GM23338 (cell line): Measurements from ENCODE around the gene PHF24. TPM values are rescaled to one million over a fixed set of nuclear protein-coding genes. Genes with fewer than 3 reads are reported as not detected.

Experiments used
- ATAC-seq: fragments of 200-7000 bp; cut with Tn5 transposase; 3 replicates; pipeline ENCODE4 v1.9.1; 2020
- DNase-seq: peaks from one replicate; pipeline ENCODE4 v3.0.0-alpha.2; 2015; ENCODE audit warnings: low spot score
- H2AFZ ChIP-seq: fragments of 200-600 bp; sonication (generic); 2 replicates; pipeline ENCODE4 v1.8.0; 2016; ENCODE audit warnings: antibody characterized with exemption, mild to moderate bottlenecking, moderate library complexity
- H3F3A ChIP-seq: fragments of 200-600 bp; sonication (generic); replicated peaks from 2 replicates; pipeline ENCODE4 v1.8.0; 2017; ENCODE audit warnings: antibody characterized with exemption, mixed run types, low read depth
- H3K27ac ChIP-seq: fragments of 200-600 bp; sonication (generic); 2 replicates; pipeline ENCODE4 v1.6.1; 2016; ENCODE audit warnings: low read depth
- H3K27me3 ChIP-seq: fragments of 200-600 bp; sonication (generic); 2 replicates; pipeline ENCODE4 v1.8.0; 2016; ENCODE audit warnings: mild to moderate bottlenecking, mixed run types, moderate library complexity; ENCODE audit not compliant: insufficient read depth
- H3K36me3 ChIP-seq: fragments of 200-600 bp; sonication (generic); 2 replicates; pipeline ENCODE4 v1.8.0; 2016; ENCODE audit warnings: mild to moderate bottlenecking; ENCODE audit not compliant: insufficient read depth
- H3K4me1 ChIP-seq: fragments of 200-600 bp; sonication (generic); 2 replicates; pipeline ENCODE4 v1.8.0; 2016; ENCODE audit warnings: mild to moderate bottlenecking, moderate library complexity; ENCODE audit not compliant: insufficient read depth
- H3K4me2 ChIP-seq: fragments of 200-600 bp; sonication (generic); 2 replicates; pipeline ENCODE4 v1.7.1; 2017; ENCODE audit warnings: mixed run types
- H3K4me3 ChIP-seq: fragments of 200-600 bp; sonication (generic); 2 replicates; pipeline ENCODE4 v1.6.1; 2016; ENCODE audit warnings: mixed run types
- H3K79me2 ChIP-seq: fragments of 200-600 bp; sonication (generic); replicated peaks from 2 replicates; pipeline ENCODE4 v1.8.0; 2017; ENCODE audit warnings: mild to moderate bottlenecking; ENCODE audit not compliant: insufficient read depth
- H3K9me2 ChIP-seq: fragments of 200-600 bp; sonication (generic); 2 replicates; pipeline ENCODE4 v1.8.0; 2017; ENCODE audit not compliant: insufficient read depth
- H4K20me1 ChIP-seq: fragments of 200-600 bp; sonication (generic); replicated peaks from 2 replicates; pipeline ENCODE4 v1.8.0; 2017; ENCODE audit warnings: mild to moderate bottlenecking; ENCODE audit not compliant: insufficient read depth
- H3K27ac Mint-ChIP-seq: 2 replicates; pipeline ENCODE4 v1.8.0; 2020; ENCODE audit warnings: inconsistent platforms, mild to moderate bottlenecking, moderate library complexity, mixed read lengths
- H3K27me3 Mint-ChIP-seq: 3 replicates; pipeline ENCODE4 v1.8.0; 2022; ENCODE audit warnings: low read depth, mild to moderate bottlenecking, moderate library complexity, mixed read lengths, inconsistent platforms; ENCODE audit not compliant: insufficient read depth, poor library complexity
- H3K36me3 Mint-ChIP-seq: 3 replicates; pipeline ENCODE4 v1.8.0; 2021; ENCODE audit warnings: low read depth, mild to moderate bottlenecking, inconsistent platforms, moderate library complexity, mixed read lengths
- H3K4me1 Mint-ChIP-seq: 3 replicates; pipeline ENCODE4 v1.8.0; 2020; ENCODE audit warnings: mild to moderate bottlenecking, inconsistent platforms, mixed read lengths
- H3K4me3 Mint-ChIP-seq: 3 replicates; pipeline ENCODE4 v1.8.0; 2021; ENCODE audit warnings: moderate library complexity, mild to moderate bottlenecking, inconsistent platforms, mixed read lengths
- H3K9me3 Mint-ChIP-seq: 3 replicates; pipeline ENCODE4 v1.8.0; 2020; ENCODE audit warnings: moderate library complexity, mild to moderate bottlenecking, inconsistent platforms, mixed read lengths
- CTCF ChIP-seq, 2 experiments: fragments of 200-600 bp in 1 of 2; sonication (generic) in 1 of 2; conservative IDR thresholded peaks; 2 replicates each; pipeline versions ENCODE4 v1.5.1 to v1.6.1; 2016 to 2017; ENCODE audit warnings: antibody characterized with exemption in 2 of 2, low read depth in 2 of 2, mild to moderate bottlenecking in 2 of 2, moderate library complexity in 1 of 2
- ETS1 ChIP-seq: IDR thresholded peaks from 2 replicates; pipeline ENCODE4 v1.6.1; 2016; ENCODE audit warnings: antibody characterized with exemption
- NANOG ChIP-seq: IDR thresholded peaks from 2 replicates; pipeline ENCODE4 v1.6.1; 2016; ENCODE audit warnings: antibody characterized with exemption, borderline replicate concordance
- POLR2AphosphoS5 ChIP-seq: IDR thresholded peaks from 2 replicates; pipeline ENCODE4 v1.6.1; 2016; ENCODE audit warnings: antibody characterized with exemption, low read depth
- REST ChIP-seq: IDR thresholded peaks from one replicate; pipeline ENCODE4 v1.6.1; 2018; ENCODE audit warnings: antibody characterized with exemption; ENCODE audit not compliant: unreplicated experiment
- ZNF114 ChIP-seq: fragments of 250-450 bp; sonication (Bioruptor Pico); IDR thresholded peaks from 2 replicates; pipeline ENCODE4 v1.5.0; 2020; ENCODE audit warnings: mild to moderate bottlenecking, moderate library complexity
- polyA plus RNA-seq: library from polyadenylated mRNA; unstranded; fragments of >200 nt; fragmentation: Nextera tagmentation; extraction: Ambion mirVana; gene quantifications from 2 replicates; pipeline ENCODE4 v1.2.1, GENCODE V29; 2016
- total RNA-seq: library from RNA; depleted of rRNA; stranded (reverse); fragments of >200 nt; shearing (Covaris generic); gene quantifications from 2 replicates; pipeline ENCODE4 v1.2.3, GENCODE V29; 2014

PHF24 gene
- total and polyA plus RNA-seq, 2 experiments from 2014 or later, result 0.05 to 0.14 TPM

GRCh38 chr9:35001285-35001677 lies 43.2 kb downstream of the PHF24 start:
- no peaks in the 10 kb centered on the region; the same call in 2 of the 3 replicates for H3K9me3 Mint-ChIP-seq

GRCh38 chr9:35001803-35002502 lies 43.9 kb downstream of the PHF24 start:
- peaks cover 3% of the 10 kb centered on the region; the same call in 1 of the 2 replicates for H3K36me3 ChIP-seq
- H3F3A ChIP-seq, result no peaks in the 10 kb centered on the region
- Mint-ChIP-seq H3K4me1 (peaks cover 44% of the 10 kb centered on the region), H3K9me3 (no peaks in the 10 kb centered on the region; the same call in 2 of the 3 replicates), H3K27ac (no peak overlapping the region), H3K27me3 (peaks cover 9% of the 10 kb centered on the region), H3K36me3 (peaks cover 11% of the 10 kb centered on the region), H3K4me3 (no peak overlapping the region)
- H3K9me2 ChIP-seq, result 0 out of 2 replicates have a peak, but pooled peaks cover 20% of the 10 kb centered on the region
- H3K27me3 ChIP-seq, result no peaks in the 10 kb centered on the region
- H3K4me3 ChIP-seq, result no peak overlapping the region
- no peaks in the 10 kb centered on the region for H4K20me1 ChIP-seq
- H3K4me1 ChIP-seq, result peaks cover 19% of the 10 kb centered on the region; the same call in 1 of the 2 replicates
- ATAC-seq (no peak), DNase-seq (no peak)
- no peaks in the 10 kb centered on the region for H3K79me2 ChIP-seq
- no peak overlapping the region for H2AFZ ChIP-seq
- no peak overlapping the region for H3K27ac ChIP-seq
- no peak overlapping the region for H3K4me2 ChIP-seq
- TF ChIP-seq REST, result no peak

More at GRCh38 chr9:35001285-35001677, 43.2 kb downstream of the PHF24 start:
- no peak overlapping the region for H3K4me3 Mint-ChIP-seq
- peaks cover 9% of the 10 kb centered on the region for H3K27me3 Mint-ChIP-seq
- no peak for TF ChIP-seq NANOG
- TF ChIP-seq ZNF114, result no peak
- no peak for TF ChIP-seq POLR2AphosphoS5
- TF ChIP-seq ETS1, result no peak
- no peak for TF ChIP-seq CTCF (conservative IDR thresholded peaks at IDR 0.05; ENCODE audit: low read depth in 2 of 2)
- peaks cover 7% of the 10 kb centered on the region; the same call in 1 of the 2 replicates for H3K36me3 ChIP-seq
- no peaks in the 10 kb centered on the region for H3K79me2 ChIP-seq
- H3K9me2 ChIP-seq, result 0 out of 2 replicates have a peak, but pooled peaks cover 20% of the 10 kb centered on the region
- H3K27me3 ChIP-seq, result no peaks in the 10 kb centered on the region
- no peak overlapping the region for H3K4me3 ChIP-seq
- DNase-seq (no peak), ATAC-seq (no peak)
- peaks cover 19% of the 10 kb centered on the region; the same call in 1 of the 2 replicates for H3K4me1 ChIP-seq
- peaks cover 18% of the 10 kb centered on the region for H3K36me3 Mint-ChIP-seq
- no peak overlapping the region for H3K27ac ChIP-seq
- H3K27ac Mint-ChIP-seq, result no peak overlapping the region
- no peak overlapping the region for H3K4me2 ChIP-seq
- H3K4me1 Mint-ChIP-seq, result peaks cover 46% of the 10 kb centered on the region
- H2AFZ ChIP-seq, result no peak overlapping the region
- H4K20me1 ChIP-seq, result no peaks in the 10 kb centered on the region
- no peaks in the 10 kb centered on the region for H3F3A ChIP-seq
